Neural progenitor cell (in vitro differentiated cells): ENCODE results near the gene GABRB2.

ENCODE experiments used
- EZH2 ChIP-seq: fragments of 200-600 bp; sonication (generic); IDR thresholded peaks from 2 replicates; pipeline ENCODE4 v1.6.1; 2017; ENCODE audit warnings: antibody characterized with exemption, mild to moderate bottlenecking, moderate library complexity
- TF ChIP-seq, protein P1 (sequence below): fragments of 200-600 bp; sonication (generic); IDR thresholded peaks from 2 replicates; pipeline ENCODE4 v1.5.1; 2017; ENCODE audit warnings: antibody characterized with exemption, mild to moderate bottlenecking

DNA sequence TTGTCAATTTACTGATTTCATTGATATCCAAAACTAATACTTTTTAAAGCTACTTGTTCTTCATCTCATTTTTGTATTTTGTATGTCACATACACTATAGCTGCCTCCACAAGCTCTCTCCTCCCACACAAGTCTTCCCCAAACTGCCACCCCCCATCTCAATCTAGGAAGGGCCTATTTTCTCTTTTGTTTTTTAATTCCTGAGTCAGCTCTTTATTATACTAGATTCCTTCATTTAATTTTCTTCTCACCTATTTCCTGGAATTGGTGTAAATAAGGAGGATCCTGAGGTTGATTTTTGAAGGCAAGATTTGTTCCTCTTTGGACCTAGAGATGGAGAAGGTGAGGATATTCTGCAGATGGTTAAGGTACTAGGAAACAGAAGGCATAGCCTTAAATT lies 277.4 kb downstream of the GABRB2 start:
- TF ChIP-seq, protein P1, sequence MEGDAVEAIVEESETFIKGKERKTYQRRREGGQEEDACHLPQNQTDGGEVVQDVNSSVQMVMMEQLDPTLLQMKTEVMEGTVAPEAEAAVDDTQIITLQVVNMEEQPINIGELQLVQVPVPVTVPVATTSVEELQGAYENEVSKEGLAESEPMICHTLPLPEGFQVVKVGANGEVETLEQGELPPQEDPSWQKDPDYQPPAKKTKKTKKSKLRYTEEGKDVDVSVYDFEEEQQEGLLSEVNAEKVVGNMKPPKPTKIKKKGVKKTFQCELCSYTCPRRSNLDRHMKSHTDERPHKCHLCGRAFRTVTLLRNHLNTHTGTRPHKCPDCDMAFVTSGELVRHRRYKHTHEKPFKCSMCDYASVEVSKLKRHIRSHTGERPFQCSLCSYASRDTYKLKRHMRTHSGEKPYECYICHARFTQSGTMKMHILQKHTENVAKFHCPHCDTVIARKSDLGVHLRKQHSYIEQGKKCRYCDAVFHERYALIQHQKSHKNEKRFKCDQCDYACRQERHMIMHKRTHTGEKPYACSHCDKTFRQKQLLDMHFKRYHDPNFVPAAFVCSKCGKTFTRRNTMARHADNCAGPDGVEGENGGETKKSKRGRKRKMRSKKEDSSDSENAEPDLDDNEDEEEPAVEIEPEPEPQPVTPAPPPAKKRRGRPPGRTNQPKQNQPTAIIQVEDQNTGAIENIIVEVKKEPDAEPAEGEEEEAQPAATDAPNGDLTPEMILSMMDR = no peak
- TF ChIP-seq EZH2 = no peak
